ENCODE results near the gene LYPD1.

DNA sequence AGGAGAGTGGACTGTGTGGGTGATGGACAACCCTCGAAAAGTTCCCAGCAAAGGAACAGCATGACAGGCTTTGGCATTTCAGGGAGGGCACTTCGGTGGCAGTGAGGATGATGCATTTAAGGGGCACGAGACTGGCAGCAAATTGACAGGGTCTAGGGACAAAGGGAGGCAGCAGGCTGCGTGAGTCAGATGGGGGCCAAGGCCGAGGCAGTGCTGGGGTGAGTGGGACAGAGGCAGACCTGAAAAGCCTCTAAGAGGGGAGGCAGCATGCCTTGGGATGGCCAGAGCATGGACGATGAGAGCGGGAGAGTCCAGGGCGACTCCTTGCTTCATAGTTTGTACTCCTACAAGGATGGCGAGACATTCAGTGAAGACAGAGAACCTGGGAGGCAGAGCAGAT lies 49.5 kb upstream of the LYPD1 start:
- TF ChIP-seq, protein P1, sequence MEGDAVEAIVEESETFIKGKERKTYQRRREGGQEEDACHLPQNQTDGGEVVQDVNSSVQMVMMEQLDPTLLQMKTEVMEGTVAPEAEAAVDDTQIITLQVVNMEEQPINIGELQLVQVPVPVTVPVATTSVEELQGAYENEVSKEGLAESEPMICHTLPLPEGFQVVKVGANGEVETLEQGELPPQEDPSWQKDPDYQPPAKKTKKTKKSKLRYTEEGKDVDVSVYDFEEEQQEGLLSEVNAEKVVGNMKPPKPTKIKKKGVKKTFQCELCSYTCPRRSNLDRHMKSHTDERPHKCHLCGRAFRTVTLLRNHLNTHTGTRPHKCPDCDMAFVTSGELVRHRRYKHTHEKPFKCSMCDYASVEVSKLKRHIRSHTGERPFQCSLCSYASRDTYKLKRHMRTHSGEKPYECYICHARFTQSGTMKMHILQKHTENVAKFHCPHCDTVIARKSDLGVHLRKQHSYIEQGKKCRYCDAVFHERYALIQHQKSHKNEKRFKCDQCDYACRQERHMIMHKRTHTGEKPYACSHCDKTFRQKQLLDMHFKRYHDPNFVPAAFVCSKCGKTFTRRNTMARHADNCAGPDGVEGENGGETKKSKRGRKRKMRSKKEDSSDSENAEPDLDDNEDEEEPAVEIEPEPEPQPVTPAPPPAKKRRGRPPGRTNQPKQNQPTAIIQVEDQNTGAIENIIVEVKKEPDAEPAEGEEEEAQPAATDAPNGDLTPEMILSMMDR (IDR thresholded peaks at IDR 0.05; ENCODE audit: insufficient read depth, low read depth, low read length) = no peak
- no peak for TF ChIP-seq EZH2 (IDR thresholded peaks at IDR 0.05; ENCODE audit: insufficient read depth, low read length)
